HFF-Myc (cell line): ENCODE measurements around the gene OR5K4.

ENCODE experiments used
- DNase-seq: peaks from one replicate; pipeline ENCODE4 v3.0.0-alpha.2; 2011; ENCODE audit warnings: low read depth; ENCODE audit errors: extremely low read depth
- H3K4me3 ChIP-seq: replicated peaks from 2 replicates; pipeline ENCODE4 v1.5.1; 2011; ENCODE audit warnings: low read depth, mild to moderate bottlenecking, control low read depth, low read length
- CTCF ChIP-seq: IDR thresholded peaks from 2 replicates; pipeline ENCODE4 v1.5.1; 2012; ENCODE audit warnings: mild to moderate bottlenecking, low read depth, low read length, control low read depth; ENCODE audit errors: missing control alignments

The OR5K4 gene

GRCh38 chr3:98353554-98353953, at the start of gene OR5K4:
Gene OR5K4, plus strand, starts transcription at chr3:98353854. Its CDS starts 0 bp downstream, at chr3:98353854.
- H3K4me3 ChIP-seq, result no peak within 1 kb of the TSS
- DNase-seq, result no peak
- TF ChIP-seq CTCF, result no peak

GRCh38 chr3:98322101-98322500, 31.6 kb upstream of the OR5K4 start:
- no peak overlapping the region for H3K4me3 ChIP-seq
- DNase-seq, result no peak
- TF ChIP-seq CTCF, result no peak

GRCh38 chr3:98322686-98323085, 31.0 kb upstream of the OR5K4 start:
- no peak overlapping the region for H3K4me3 ChIP-seq
- DNase-seq, result no peak
- TF ChIP-seq CTCF, result no peak

GRCh38 chr3:98323425-98323824, 30.2 kb upstream of the OR5K4 start:
- no peak overlapping the region for H3K4me3 ChIP-seq
- DNase-seq, result no peak
- no peak for TF ChIP-seq CTCF

GRCh38 chr3:98325055-98325454, 28.6 kb upstream of the OR5K4 start:
- no peak overlapping the region for H3K4me3 ChIP-seq
- DNase-seq, result no peak
- TF ChIP-seq CTCF, result no peak

GRCh38 chr3:98326105-98326893, 27.4 kb upstream of the OR5K4 start:
- H3K4me3 ChIP-seq, result no peak overlapping the region
- TF ChIP-seq CTCF, result no peak
- DNase-seq, result no peak

- H3K4me3 ChIP-seq, result no peak overlapping the region
- TF ChIP-seq CTCF, result no peak
- DNase-seq, result no peak
These were observed 26.7 kb upstream of the OR5K4 start for GRCh38 chr3:98326945-98327344.
